22Rv1 (cell line): Measurements from ENCODE around the gene GID4.

Source experiments
- ZFX ChIP-seq: fragments of 450-650 bp; IDR thresholded peaks from 2 replicates; pipeline ENCODE4 v1.6.1; 2017; ENCODE audit warnings: antibody characterized with exemption, borderline replicate concordance
- TF ChIP-seq, protein P1 (sequence below): fragments of 450-650 bp; IDR thresholded peaks from 2 replicates; pipeline ENCODE4 v1.5.1; 2017; ENCODE audit warnings: mild to moderate bottlenecking

DNA sequence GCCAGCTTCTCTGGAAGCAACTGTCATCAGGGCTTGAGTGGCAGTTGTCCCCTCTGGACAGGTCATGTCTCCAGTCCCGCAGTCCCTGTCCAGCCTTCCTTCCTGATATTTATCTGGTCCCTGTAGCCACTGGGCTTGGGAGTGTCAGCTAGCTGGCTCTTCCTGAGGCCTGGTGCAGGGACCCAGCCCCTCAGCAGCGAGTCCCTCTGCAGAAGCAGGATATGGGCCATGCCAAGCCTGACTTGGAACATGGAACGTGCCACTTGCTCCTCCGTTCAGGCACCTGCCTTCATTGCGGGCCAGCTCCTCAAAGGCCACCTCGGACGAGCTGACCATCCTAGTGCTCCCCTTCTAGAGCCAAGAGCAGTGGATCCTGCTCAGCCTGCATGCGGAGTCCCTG is 40.3 kb upstream of the GID4 start:
- TF ChIP-seq, protein P1, sequence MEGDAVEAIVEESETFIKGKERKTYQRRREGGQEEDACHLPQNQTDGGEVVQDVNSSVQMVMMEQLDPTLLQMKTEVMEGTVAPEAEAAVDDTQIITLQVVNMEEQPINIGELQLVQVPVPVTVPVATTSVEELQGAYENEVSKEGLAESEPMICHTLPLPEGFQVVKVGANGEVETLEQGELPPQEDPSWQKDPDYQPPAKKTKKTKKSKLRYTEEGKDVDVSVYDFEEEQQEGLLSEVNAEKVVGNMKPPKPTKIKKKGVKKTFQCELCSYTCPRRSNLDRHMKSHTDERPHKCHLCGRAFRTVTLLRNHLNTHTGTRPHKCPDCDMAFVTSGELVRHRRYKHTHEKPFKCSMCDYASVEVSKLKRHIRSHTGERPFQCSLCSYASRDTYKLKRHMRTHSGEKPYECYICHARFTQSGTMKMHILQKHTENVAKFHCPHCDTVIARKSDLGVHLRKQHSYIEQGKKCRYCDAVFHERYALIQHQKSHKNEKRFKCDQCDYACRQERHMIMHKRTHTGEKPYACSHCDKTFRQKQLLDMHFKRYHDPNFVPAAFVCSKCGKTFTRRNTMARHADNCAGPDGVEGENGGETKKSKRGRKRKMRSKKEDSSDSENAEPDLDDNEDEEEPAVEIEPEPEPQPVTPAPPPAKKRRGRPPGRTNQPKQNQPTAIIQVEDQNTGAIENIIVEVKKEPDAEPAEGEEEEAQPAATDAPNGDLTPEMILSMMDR, result no peak
- TF ChIP-seq ZFX, result no peak
